CD4-positive, CD25-positive, alpha-beta regulatory T cell (primary cell): ENCODE measurements around the gene CYP1B1. TPM values are rescaled to one million over a fixed set of nuclear protein-coding genes. Genes with fewer than 3 reads are reported as not detected.

ENCODE experiments used
- ATAC-seq, 2 donors: fragments of 150-1000 bp; cut with Tn5 transposase; one replicate each; pipeline ENCODE4 v1.10.0; 2021; ENCODE audit warnings: low read depth in 2 of 2, moderate number of reproducible peaks in 2 of 2, moderate library complexity in 1 of 2
- DNase-seq, 3 donors: peaks; one replicate each; pipeline versions ENCODE4 v3.0.0 to v3.0.0-alpha.2; 2012 to 2022; ENCODE audit warnings: mixed read lengths in 1 of 3
- H3K27ac ChIP-seq: one replicate; pipeline ENCODE4 v1.7.0; 2013; ENCODE audit warnings: mild to moderate bottlenecking, low read length; ENCODE audit not compliant: insufficient read depth, poor library complexity, severe bottlenecking
- H3K27me3 ChIP-seq: one replicate; pipeline ENCODE4 v1.7.0; 2013; ENCODE audit warnings: low read length; ENCODE audit not compliant: control insufficient read depth, insufficient read depth
- H3K36me3 ChIP-seq: one replicate; pipeline ENCODE4 v1.7.0; 2013; ENCODE audit warnings: mild to moderate bottlenecking, low read length, moderate library complexity; ENCODE audit not compliant: control insufficient read depth, insufficient read depth
- H3K4me1 ChIP-seq: 2 replicates; pipeline ENCODE4 v1.7.0; 2013; ENCODE audit warnings: mild to moderate bottlenecking, low read length; ENCODE audit not compliant: insufficient read depth, control insufficient read depth, poor library complexity, severe bottlenecking
- H3K4me3 ChIP-seq: one replicate; pipeline ENCODE4 v1.7.0; 2013; ENCODE audit warnings: low read depth, mild to moderate bottlenecking, low read length, moderate library complexity
- H3K9me3 ChIP-seq, 2 experiments: 1 replicate in 1 of 2; 2 replicates in 1 of 2; pipeline ENCODE4 v1.7.0; 2013; ENCODE audit warnings: low read length in 2 of 2, mild to moderate bottlenecking in 1 of 2, moderate library complexity in 1 of 2; ENCODE audit not compliant: control insufficient read depth in 2 of 2
- H3K27ac Mint-ChIP-seq, 3 donors: one replicate each; pipeline ENCODE4 v1.8.0; 2020 to 2022; ENCODE audit warnings: mild to moderate bottlenecking in 3 of 3, mixed read lengths in 3 of 3, moderate library complexity in 2 of 3
- H3K27me3 Mint-ChIP-seq: one replicate; pipeline ENCODE4 v1.8.0; 2022; ENCODE audit warnings: mild to moderate bottlenecking, mixed read lengths
- H3K36me3 Mint-ChIP-seq: one replicate; pipeline ENCODE4 v1.8.0; 2020; ENCODE audit warnings: mixed read lengths
- H3K4me1 Mint-ChIP-seq, 4 donors: one replicate each; pipeline ENCODE4 v1.8.0; 2020 to 2022; ENCODE audit warnings: mixed read lengths in 4 of 4, mild to moderate bottlenecking in 1 of 4
- H3K4me3 Mint-ChIP-seq, 4 donors: one replicate each; pipeline ENCODE4 v1.8.0; 2020 to 2022; ENCODE audit warnings: mild to moderate bottlenecking in 4 of 4, mixed read lengths in 4 of 4, moderate library complexity in 3 of 4
- H3K9me3 Mint-ChIP-seq, 7 donors: one replicate each; pipeline ENCODE4 v1.8.0; 2020 to 2022; ENCODE audit warnings: mixed read lengths in 7 of 7, mild to moderate bottlenecking in 3 of 7, moderate library complexity in 2 of 7
- polyA plus RNA-seq, 4 donors: library from polyadenylated mRNA; unstranded; fragments of 300-500 nt; fragmentation: Illumina TruSeq; gene quantifications; one replicate each; pipeline ENCODE4 v1.2.3, GENCODE V29; 2021
- total RNA-seq: library from RNA; stranded (reverse); gene quantifications from one replicate; pipeline ENCODE4 v1.2.3, GENCODE V29; 2022

CYP1B1 gene
- total and polyA plus RNA-seq, 5 donors from 2014 or later: 0.09 to 0.36 (median 0.10) TPM; not detected in 2

GRCh38 chr2:38056216-38056615 lies 19.7 kb downstream of the CYP1B1 start:
- Mint-ChIP-seq H3K9me3 (peaks cover 0 to 6% (median 0%) of the 10 kb centered on the region in 7 donors), H3K4me1 (no peaks in the 10 kb centered on the region), H3K36me3 (no peaks in the 10 kb centered on the region), H3K27ac (no peak overlapping the region), H3K27me3 (peaks cover 26% of the 10 kb centered on the region), H3K4me3 (no peak overlapping the region)
- H3K4me3 ChIP-seq: no peak overlapping the region
- DNase-seq (no peak), ATAC-seq (no peak)
- H3K27ac ChIP-seq: no peak overlapping the region
- peaks cover 14% of the 10 kb centered on the region for H3K27me3 ChIP-seq
- H3K9me3 ChIP-seq: no peaks in the 10 kb centered on the region
- no peaks in the 10 kb centered on the region for H3K36me3 ChIP-seq
- H3K4me1 ChIP-seq: no peaks in the 10 kb centered on the region

DNA sequence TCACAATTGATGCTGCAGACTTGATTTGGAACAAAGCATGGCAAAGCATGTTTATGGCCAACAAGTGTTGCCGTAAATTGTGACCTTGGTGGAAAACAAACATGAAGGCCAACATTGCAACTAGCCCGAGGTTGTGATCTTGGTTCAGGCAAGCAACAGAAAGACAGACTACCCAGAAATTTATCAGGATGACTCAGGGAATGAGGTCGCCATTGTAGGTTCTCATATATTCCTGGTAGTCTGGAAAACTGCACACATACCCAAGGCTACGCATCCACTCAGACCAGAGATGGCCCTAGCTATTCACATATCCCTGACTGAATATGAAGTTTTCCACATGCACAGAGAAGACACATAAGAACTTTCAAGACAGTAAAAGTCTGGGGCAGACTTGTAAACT lies 30.1 kb downstream of the CYP1B1 start:
- H3K4me3 ChIP-seq: no peak overlapping the region
- H3K9me3 Mint-ChIP-seq: peaks cover 0 to 5% (median 0%) of the 10 kb centered on the region in 7 donors

GRCh38 chr2:38039121-38039910 lies 36.6 kb downstream of the CYP1B1 start:
- no peak overlapping the region for H3K27ac Mint-ChIP-seq
- DNase-seq (no peak), ATAC-seq (no peak)
- peaks cover 5% of the 10 kb centered on the region for H3K4me1 ChIP-seq
- H3K4me3 ChIP-seq: no peak overlapping the region
- H3K9me3 Mint-ChIP-seq: peaks cover 0 to 3% (median 0%) of the 10 kb centered on the region in 7 donors
- peaks cover 33% of the 10 kb centered on the region for H3K27me3 ChIP-seq
- H3K9me3 ChIP-seq: no peaks in the 10 kb centered on the region
- H3K27me3 Mint-ChIP-seq: peaks cover 70% of the 10 kb centered on the region
- no peaks in the 10 kb centered on the region for H3K36me3 Mint-ChIP-seq
- H3K4me1 Mint-ChIP-seq: peaks cover 0 to 6% (median 0%) of the 10 kb centered on the region in 4 donors
- H3K36me3 ChIP-seq: no peaks in the 10 kb centered on the region
- H3K27ac ChIP-seq: no peak overlapping the region
- H3K4me3 Mint-ChIP-seq: no peak overlapping the region

More for the DNA sequence above, 30.1 kb downstream of the CYP1B1 start:
- no peaks in the 10 kb centered on the region for H3K36me3 Mint-ChIP-seq
- H3K4me1 ChIP-seq: no peaks in the 10 kb centered on the region
- peaks cover 7% of the 10 kb centered on the region for H3K27me3 ChIP-seq
- H3K27ac Mint-ChIP-seq: no peak overlapping the region
- no peaks in the 10 kb centered on the region for H3K4me1 Mint-ChIP-seq
- no peak for DNase-seq
- H3K9me3 ChIP-seq: no peaks in the 10 kb centered on the region
- no peak overlapping the region for H3K4me3 Mint-ChIP-seq
- H3K36me3 ChIP-seq: no peaks in the 10 kb centered on the region
- peaks cover 28% of the 10 kb centered on the region for H3K27me3 Mint-ChIP-seq
- H3K27ac ChIP-seq: no peak overlapping the region
- ATAC-seq: no peak

- Mint-ChIP-seq H3K27ac (no peak overlapping the region), H3K36me3 (no peaks in the 10 kb centered on the region), H3K4me3 (no peak overlapping the region), H3K9me3 (peaks cover 0 to 1% (median 0%) of the 10 kb centered on the region in 7 donors), H3K27me3 (peaks cover 68% of the 10 kb centered on the region), H3K4me1 (peaks cover 0 to 6% (median 0%) of the 10 kb centered on the region in 4 donors)
- H3K4me1 ChIP-seq: peaks cover 5% of the 10 kb centered on the region
- ATAC-seq (no peak), DNase-seq (no peak)
- H3K36me3 ChIP-seq: no peaks in the 10 kb centered on the region
- H3K9me3 ChIP-seq: no peaks in the 10 kb centered on the region
- H3K27ac ChIP-seq: no peak overlapping the region
- no peak overlapping the region for H3K4me3 ChIP-seq
- peaks cover 35% of the 10 kb centered on the region for H3K27me3 ChIP-seq
These were observed 37.3 kb downstream of the CYP1B1 start for GRCh38 chr2:38038682-38039081.

- Histone ChIP-seq H3K27me3 (peaks cover 35% of the 10 kb centered on the region), H3K36me3 (no peaks in the 10 kb centered on the region), H3K4me3 (no peak overlapping the region), H3K27ac (no peak overlapping the region), H3K9me3 (no peaks in the 10 kb centered on the region), H3K4me1 (peaks cover 5% of the 10 kb centered on the region)
- H3K36me3 Mint-ChIP-seq: no peaks in the 10 kb centered on the region
- peak in 1 of 2 donors; percentile 31 for ATAC-seq
- H3K27ac Mint-ChIP-seq: no peak overlapping the region
- H3K9me3 Mint-ChIP-seq: peaks cover 0 to 1% (median 0%) of the 10 kb centered on the region in 7 donors
- peaks cover 0 to 6% (median 2%) of the 10 kb centered on the region in 4 donors for H3K4me1 Mint-ChIP-seq
- H3K4me3 Mint-ChIP-seq: peak overlapping the region in 1 of 4 donors; percentile 2
- peak in 1 of 3 donors; percentile 28 for DNase-seq
- peaks cover 61% of the 10 kb centered on the region for H3K27me3 Mint-ChIP-seq
These were observed 38.0 kb downstream of the CYP1B1 start for GRCh38 chr2:38037757-38038621.

GRCh38 chr2:38037325-38037724 lies 38.6 kb downstream of the CYP1B1 start:
- Mint-ChIP-seq H3K9me3 (peaks cover 0 to 1% (median 0%) of the 10 kb centered on the region in 7 donors), H3K4me1 (peaks cover 0 to 6% (median 2%) of the 10 kb centered on the region in 4 donors), H3K27me3 (peaks cover 58% of the 10 kb centered on the region), H3K27ac (no peak overlapping the region), H3K4me3 (no peak overlapping the region), H3K36me3 (no peaks in the 10 kb centered on the region)
- H3K27me3 ChIP-seq: peaks cover 35% of the 10 kb centered on the region
- H3K4me3 ChIP-seq: no peak overlapping the region
- no peaks in the 10 kb centered on the region for H3K9me3 ChIP-seq
- no peak overlapping the region for H3K27ac ChIP-seq
- H3K36me3 ChIP-seq: no peaks in the 10 kb centered on the region
- H3K4me1 ChIP-seq: peaks cover 5% of the 10 kb centered on the region
- DNase-seq: no peak
- ATAC-seq: no peak

GRCh38 chr2:38035968-38036367 lies 40.0 kb downstream of the CYP1B1 start:
- Mint-ChIP-seq H3K4me1 (peaks cover 0 to 6% (median 2%) of the 10 kb centered on the region in 4 donors), H3K36me3 (no peaks in the 10 kb centered on the region), H3K4me3 (no peak overlapping the region), H3K9me3 (peaks cover 0 to 1% (median 0%) of the 10 kb centered on the region in 7 donors), H3K27me3 (peaks cover 52% of the 10 kb centered on the region), H3K27ac (no peak overlapping the region)
- Histone ChIP-seq H3K4me1 (peaks cover 5% of the 10 kb centered on the region), H3K9me3 (no peaks in the 10 kb centered on the region), H3K27ac (no peak overlapping the region), H3K4me3 (no peak overlapping the region), H3K27me3 (peaks cover 38% of the 10 kb centered on the region), H3K36me3 (no peaks in the 10 kb centered on the region)
- DNase-seq (no peak), ATAC-seq (no peak)
